Hypothalamus (tissue), 51 donors: ENCODE results near the gene MYEF2.

Experiments
- DNase-seq, 51 donors: peaks; one replicate each; lab custom pipeline; 2025; lab: John Stamatoyannopoulos, UW

MYEF2 gene

GRCh38 chr15:48177766-48178647 lies at the start of gene MYEF2:
MYEF2 (minus strand) TSS chr15:48178295; CDS start chr15:48178237, 58 bp downstream.
- peak in 49 of 51 donors; percentile 14 to 90 (median 65) for DNase-seq

DNA sequence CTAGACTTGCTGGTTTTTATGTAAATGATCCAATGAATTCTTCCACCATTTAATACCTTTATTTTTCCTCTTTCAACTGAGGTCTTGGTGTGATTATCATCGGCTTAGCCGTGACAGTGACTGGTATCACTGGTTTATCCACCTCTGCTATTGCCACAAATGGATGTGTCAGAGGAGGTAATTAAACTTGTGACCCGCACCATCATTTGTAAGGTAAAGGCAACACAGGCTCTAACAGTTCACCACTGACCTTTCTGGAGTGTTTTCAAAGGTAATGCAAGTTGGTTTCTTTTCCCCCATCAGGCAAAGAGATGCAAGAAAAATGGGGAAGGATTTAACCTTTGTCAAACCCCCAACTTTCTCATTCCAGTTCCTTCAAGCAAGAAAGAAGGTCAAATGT lies 47.7 kb upstream of the MYEF2 start:
- DNase-seq = no peak

GRCh38 chr15:48222627-48223026 lies 44.5 kb upstream of the MYEF2 start:
- no peak for DNase-seq

- DNase-seq = no peak
Observed at GRCh38 chr15:48221885-48222284, 43.8 kb upstream of the MYEF2 start.

DNA sequence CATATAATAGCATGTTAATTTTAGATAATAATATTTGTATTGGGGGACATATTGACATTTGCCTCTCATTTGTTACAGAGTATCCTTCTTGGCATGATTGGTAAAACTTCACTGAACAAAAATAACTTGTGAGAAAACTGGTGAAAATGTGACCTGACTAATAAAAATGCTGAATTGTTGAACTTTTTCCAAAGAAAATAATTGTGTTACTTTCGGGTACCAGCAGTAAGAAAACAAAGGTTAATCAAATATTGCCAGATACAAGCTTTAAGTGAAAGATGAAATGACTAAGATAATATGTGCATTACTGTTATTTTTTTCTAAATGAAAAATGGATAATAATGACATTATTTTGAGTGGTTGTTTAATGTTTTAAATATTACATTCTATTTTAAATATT lies 43.2 kb upstream of the MYEF2 start:
- DNase-seq = no peak

DNA sequence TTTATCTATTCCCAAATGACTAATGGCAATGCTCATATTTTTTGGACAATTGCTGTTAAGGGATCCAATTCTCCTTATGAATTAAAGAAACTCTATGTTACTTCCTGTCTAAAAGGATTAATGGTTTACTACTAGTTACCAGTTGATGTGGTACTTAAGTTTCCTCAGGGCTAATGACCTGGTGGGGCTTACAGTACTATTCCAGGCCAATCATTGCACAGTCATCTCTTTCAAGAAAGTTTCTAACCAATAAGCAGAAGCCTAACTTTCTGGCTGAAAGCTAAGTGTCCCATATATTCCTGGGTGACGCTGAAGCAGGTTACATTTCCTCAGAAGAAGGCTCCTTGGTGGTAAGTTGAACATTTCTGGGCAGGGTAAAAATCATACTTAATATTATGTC lies 27.9 kb upstream of the MYEF2 start, which contains the start of gene SLC12A1:
TSS of gene SLC12A1 (plus strand) at position 322 of the 400 bp plus-strand sequence. CDS start 1,418 bp downstream, outside the sequence.
- DNase-seq = no peak

DNA sequence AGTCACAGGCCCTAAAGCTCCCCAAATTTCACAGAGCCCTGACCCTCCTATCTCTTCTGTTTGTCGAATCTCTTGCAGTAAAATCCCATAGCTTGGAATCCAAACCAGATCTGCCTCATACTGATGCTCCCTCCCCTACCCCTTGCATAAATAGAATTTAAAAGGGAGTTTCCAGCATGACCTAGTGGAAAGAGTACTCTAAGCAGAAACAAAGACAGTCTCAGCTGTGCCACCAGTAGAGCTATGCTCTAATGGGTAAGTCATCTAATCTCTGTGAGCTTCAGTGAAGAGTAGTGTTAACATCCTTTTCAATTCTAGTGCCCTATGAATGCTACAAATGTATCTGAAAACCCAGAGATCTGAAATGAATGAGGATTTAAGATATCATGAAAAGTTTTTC lies 24.0 kb upstream of the MYEF2 start:
- DNase-seq = no peak

DNA sequence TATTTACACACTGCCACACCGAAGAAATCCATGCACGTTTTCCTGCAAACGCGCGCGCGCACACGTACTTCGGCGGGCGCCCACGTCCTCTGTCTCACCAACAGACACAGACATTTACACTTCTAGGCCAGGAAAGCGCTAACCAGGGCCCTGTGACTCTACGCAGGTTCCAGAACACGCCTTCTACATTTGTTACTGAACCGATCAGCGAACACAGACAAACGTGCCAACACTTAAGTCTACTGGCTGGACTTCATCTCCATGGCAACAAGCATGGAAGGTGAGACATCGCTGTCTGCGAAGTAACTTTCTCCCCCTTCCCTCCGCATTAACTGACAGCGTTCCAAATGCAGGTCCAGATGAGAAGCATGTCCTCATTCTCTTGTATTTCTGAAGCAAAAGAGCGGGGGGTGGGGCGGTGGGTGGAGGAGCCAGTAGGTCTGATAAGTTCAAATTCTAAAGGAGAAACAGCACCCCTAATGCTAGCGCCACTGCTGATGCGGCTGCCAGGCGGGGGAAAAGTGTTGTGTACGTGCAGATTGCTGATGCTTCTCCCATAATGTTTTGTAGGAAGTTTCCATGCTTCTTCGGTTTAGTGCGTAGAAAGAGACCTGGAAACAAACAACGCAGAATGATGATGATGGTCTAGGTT lies 13.6 kb upstream of the MYEF2 start, which contains the start of gene CTXN2:
TSS of gene CTXN2 (plus strand) at position 92 of the 652 bp plus-strand sequence. CDS start 9,636 bp downstream, outside the sequence.
- DNase-seq = peak in 21 of 51 donors; percentile 2 to 60 (median 19)

DNA sequence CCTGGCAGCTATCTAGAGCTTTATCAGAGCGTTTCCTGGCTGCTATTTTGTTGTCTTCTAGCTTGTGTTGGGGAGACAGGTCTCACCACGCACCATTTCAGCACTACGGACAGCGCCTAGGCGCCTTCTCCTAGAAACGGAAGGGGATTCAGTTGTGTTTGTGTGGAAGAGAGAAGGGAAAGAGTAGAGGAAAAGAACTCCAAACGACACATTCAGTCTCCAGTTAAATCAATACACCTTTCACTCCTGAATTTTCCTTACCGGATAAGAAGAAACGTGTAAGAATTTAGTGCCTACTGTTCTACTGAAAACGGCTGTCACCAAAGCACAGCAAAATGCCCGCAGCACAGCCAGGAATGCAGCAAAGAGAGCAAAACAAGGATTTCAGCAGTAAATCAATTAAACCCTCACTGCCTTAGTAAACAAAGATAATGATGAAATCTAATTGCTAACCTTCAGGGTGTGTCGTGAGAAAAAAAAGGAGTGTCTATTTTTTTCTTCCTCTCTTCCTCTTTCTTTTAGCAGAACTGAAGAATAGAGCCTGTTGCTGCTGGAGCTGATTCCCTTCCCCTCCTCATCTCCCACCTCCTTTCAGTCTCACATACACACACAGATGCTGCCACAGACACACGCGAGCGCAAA lies 13.0 kb upstream of the MYEF2 start:
- peak in 33 of 51 donors; percentile 1 to 64 (median 25) for DNase-seq

DNA sequence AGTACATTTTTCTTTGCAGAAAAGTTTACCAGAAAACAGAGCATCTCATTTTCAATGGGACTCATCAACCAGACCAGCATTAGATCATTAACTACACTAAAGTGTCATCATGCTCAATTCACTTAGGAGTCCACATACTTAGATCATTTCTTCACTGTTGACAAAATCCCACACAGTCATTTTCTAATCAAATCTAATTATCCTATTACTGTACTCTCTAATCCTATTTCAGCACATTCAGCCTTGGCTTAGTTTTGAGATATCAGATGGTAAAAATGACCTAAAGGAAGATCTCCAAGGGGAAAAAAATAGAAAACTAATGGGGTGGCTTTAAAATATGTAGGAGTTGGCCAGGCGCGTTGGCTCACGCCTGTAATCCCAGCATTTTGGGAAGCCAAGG lies 8.2 kb upstream of the MYEF2 start:
- no peak for DNase-seq

GRCh38 chr15:48185529-48185928 lies 7.4 kb upstream of the MYEF2 start:
- DNase-seq = no peak

DNA sequence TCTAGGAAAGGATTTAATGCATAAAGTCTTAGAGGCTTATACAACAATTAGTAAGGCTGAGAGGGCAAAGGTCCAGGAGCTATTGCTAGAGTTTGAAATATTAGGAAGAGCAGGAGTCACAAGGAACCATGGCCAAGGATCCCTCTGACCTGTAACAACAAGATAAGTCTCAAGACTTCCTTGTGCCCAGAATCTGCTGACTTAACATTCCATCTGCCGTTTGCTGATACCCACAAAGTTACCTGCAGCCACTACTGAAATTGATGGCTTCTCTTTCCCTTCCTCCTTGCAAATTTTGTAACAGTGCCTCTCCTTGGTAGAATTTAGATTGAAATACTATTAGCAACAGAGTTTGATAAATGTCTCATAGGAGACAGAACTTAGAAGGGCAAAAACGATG lies 4.7 kb upstream of the MYEF2 start:
- no peak for DNase-seq

GRCh38 chr15:48178648-48178931 lies 495 bp upstream of the MYEF2 start:
- no peak for DNase-seq

DNA sequence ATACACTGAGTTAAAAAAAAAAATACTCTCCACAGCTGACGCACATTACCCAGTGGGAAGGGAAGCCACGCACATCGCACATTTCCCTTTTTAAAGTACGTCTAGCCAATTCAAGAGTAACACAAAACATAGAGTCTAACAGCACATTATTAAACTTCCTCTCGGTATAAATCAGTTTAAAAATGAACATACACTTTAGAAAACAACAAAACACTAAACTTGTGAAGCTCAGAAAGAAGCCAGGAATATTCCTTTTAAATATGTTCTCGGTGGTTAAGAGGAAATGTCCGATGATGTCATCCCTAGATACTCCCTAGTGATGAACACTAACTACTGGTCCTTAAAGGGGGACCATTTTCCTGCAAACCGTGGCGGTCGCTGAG lies 721 bp downstream of the MYEF2 start:
- DNase-seq = peak in 5 of 51 donors; percentile 0 to 80 (median 0)

DNA sequence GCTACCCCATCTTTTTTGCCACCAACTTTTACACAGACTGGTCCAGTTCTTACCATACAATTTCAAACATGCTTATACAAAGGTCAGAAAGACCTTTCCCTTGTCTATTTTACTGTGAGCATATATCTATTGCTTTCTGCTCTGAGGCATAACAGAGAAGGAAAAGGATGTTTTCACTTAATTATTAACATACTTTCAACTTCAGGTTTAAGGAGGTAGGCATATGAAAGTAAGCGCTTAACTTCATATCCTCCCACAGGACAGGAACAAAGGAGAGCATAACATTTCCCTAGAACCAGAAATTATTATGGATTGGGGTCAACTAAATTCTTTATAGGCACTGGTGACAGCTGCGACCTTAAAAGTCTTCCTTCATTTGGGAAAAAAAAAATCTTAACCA lies 1.1 kb downstream of the MYEF2 start:
- DNase-seq = no peak

DNA sequence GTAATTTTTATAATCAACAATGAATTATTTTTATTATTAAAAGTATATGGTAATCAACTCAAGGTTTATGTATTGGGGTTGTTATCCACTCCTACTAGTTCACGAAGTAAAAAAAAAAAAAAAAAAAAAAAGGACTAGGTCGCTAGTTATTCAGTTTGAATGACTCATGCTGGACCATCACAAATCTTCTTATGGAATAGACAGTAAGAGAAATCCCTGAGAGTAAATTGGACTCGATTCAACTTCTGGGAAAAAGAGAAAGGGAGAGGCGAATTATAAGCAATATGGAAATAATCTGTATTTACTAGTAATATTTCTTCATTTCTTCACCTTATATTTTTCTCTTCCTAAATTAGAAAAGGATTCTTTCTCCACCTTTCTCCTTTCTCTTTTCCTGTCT lies 2.0 kb downstream of the MYEF2 start:
- no peak for DNase-seq

DNA sequence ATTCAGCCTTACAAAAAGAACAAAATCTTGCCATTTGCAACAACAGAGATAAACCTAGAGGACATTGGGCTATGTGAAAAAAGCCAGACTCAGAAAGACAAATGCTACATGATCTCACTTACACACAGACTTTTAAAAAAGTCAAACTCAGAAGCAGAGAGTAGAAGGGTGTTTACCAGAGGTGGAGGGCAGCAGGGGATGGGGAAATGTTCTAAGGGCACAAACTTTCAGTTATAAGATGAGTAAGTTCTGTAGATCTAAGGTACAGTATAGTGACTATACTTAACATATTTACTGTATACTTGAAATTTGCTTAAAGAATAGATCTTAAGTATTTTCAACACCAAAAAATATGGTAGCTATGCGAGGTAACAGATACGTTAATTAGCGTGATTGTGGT lies 3.0 kb downstream of the MYEF2 start:
- DNase-seq = no peak

GRCh38 chr15:48170981-48171380 lies 7.1 kb downstream of the MYEF2 start:
- DNase-seq = no peak

DNA sequence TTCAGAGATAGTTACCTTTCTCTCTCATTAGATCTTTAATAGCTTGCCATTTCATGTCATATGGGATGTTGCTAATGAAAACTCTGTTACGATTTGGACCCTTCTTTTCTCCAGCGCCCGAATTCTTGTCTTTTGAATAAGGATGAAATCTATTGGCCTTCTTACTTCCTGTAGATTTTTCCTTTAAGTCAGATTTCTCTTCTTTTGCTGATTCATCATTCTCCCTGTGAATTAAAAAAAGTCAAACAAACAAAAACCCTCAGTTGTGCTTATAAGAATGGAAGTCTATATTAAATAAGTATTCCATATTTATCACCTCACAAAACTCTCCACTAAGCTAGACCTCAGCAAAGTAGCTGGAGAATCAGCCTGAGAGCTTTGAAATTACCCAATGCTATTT lies 9.5 kb downstream of the MYEF2 start:
- no peak for DNase-seq

GRCh38 chr15:48153526-48153925 lies 24.6 kb downstream of the MYEF2 start:
- no peak for DNase-seq

DNA sequence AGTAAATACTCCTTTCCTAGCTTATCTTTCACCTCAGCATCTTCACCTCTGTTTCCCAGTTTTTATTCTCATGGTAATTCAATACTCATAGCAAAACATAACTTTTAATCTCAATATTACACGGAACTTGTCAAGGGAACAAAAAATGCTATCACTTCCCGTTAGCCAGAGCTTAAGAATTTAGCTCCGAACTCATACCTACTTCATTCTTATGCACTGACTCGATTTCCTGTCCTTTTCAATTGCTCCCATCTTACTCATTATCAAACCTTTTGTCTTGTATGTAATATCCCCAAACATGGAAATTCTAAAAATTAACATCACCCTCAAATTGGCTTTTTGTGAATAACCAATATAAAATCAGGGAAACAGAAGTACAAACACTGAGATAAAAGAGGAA lies 28.2 kb downstream of the MYEF2 start:
- DNase-seq = no peak

- DNase-seq = no peak
Observed at GRCh38 chr15:48147358-48147757, 30.7 kb downstream of the MYEF2 start.
